Lung microvascular endothelial cell (primary cell): ENCODE measurements around the gene CSTB. TPM values are rescaled to one million over a fixed set of nuclear protein-coding genes. Genes with fewer than 3 reads are reported as not detected.

Source experiments
- DNase-seq, 2 donors: peaks; one replicate each; pipeline versions ENCODE4 v3.0.0 to v3.0.0-alpha.2; 2010; ENCODE audit warnings: low read depth in 2 of 2
- total RNA-seq: library from RNA; depleted of rRNA; stranded (reverse); fragments of >200 nt; gene quantifications from 2 replicates; pipeline ENCODE4 v1.2.1, GENCODE V29; 2014

Gene CSTB
- total RNA-seq, 1 donor from 2014 or later = 23.0 TPM

- no peak for DNase-seq
Measured at GRCh38 chr21:43733529-43734071, 42.5 kb downstream of the CSTB start.

- no peak for DNase-seq
Measured at GRCh38 chr21:43733060-43733459, 43.0 kb downstream of the CSTB start.

DNA sequence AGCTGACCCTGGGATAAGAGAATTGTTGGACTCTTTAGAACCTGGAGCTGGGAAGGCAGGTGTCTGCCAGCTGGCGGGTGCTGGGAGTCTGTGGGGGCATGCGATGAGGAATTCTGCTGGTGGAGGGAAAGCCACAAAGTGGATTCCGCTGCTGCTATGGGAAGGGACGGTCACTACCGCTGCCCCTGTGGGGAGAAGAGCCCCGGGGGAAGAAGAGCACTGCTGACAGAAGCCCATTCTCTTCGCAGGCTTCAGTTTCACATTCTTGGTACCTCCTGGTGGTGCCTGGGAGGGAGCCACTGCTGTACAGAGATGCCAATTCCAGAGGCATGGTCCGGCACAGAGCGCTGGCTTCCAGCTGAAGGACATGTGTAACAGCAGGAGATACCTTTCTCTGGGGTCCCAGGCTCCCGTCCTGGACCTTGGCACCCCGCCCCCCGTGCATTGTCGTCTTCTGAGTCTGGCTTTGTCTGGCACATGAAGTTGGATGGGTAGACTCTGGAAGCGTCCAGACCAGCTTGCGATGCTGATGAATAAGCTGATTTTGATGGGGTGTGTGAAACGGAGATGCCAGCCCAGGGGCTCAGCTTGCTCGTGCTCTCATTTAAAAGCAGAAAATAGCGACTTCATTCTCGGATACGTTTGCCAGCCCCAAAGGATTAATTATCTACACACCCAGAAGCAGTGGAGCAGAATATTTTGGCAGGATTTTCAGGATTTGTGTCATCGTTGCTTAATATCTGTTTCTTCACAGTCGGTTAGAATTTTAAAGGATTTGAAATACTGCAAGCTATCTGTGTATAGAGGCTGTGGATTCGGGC lies 44.0 kb downstream of the CSTB start:
- no peak for DNase-seq

GRCh38 chr21:43731476-43731875 lies 44.6 kb downstream of the CSTB start:
- no peak for DNase-seq

- peak; percentile 89 to 95 for DNase-seq
Measured at GRCh38 chr21:43728467-43729390, 47.4 kb downstream of the CSTB start.

- DNase-seq = no peak
Measured at GRCh38 chr21:43728154-43728466, 48.0 kb downstream of the CSTB start.

DNA sequence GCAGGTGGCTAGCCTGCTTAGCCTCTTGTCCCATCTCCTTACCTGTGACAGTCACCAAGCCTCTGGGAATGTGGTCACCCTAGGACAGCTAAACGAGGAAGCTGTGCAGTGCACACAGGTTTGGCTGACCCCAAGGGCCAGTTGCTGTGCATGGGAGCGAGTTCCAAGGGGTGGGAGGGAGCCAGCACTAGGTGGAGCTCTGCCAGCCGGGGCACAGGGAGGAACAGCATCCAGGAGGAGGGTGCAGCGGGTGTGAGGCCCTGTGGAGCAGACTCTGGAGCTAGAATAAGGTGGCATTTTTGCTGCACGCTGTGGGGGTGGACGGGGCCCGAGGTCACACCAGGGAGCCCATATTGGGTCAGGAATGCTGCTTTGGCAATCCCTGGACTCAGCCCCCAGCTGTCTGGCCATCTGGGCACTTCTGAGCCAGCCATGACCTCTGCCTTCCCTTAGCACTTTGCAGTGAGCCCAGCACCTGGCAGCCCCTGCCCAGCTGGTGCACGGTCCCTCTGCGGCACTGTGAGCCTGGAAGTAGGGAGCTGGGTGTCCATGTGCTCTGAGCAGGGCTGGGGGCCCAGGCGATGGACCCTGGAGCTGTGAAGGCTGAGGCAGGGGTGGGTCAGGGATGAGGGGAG lies 48.5 kb downstream of the CSTB start:
- no peak for DNase-seq

GRCh38 chr21:43726686-43727518 lies 49.2 kb downstream of the CSTB start:
- no peak for DNase-seq

Other genes with a start within 250 kb of the CSTB start
- 0.20 and 0.44 TPM in 2 replicates for gene HSF2BP, start 116.8 kb downstream of the CSTB start, total RNA-seq
- gene RRP1B, start 116.7 kb downstream of the CSTB start, total RNA-seq = 14.6 and 20.8 TPM in 2 replicates
- 20.7 and 23.6 TPM in 2 replicates for gene PDXK, start 57.2 kb downstream of the CSTB start, total RNA-seq
- 11.1 and 13.9 TPM in 2 replicates for gene RRP1, start 13.3 kb upstream of the CSTB start, total RNA-seq
- gene AGPAT3, start 88.9 kb upstream of the CSTB start, total RNA-seq = 27.0 and 39.7 TPM in 2 replicates
- gene TRAPPC10, start 236.0 kb upstream of the CSTB start, total RNA-seq = 14.6 and 26.4 TPM in 2 replicates